Ishikawa (cell line): ENCODE measurements around the gene TAOK3.

ENCODE experiments used
- CEBPB ChIP-seq: IDR thresholded peaks from 2 replicates; pipeline ENCODE4 v1.6.1; 2012
- CREB1 ChIP-seq: IDR thresholded peaks from 2 replicates; pipeline ENCODE4 v1.6.1; 2012; ENCODE audit warnings: low read depth
- EGR1 ChIP-seq: IDR thresholded peaks from 2 replicates; pipeline ENCODE4 v1.6.1; 2012
- EP300 ChIP-seq: IDR thresholded peaks from 2 replicates; pipeline ENCODE4 v1.6.1; 2012; ENCODE audit warnings: borderline replicate concordance
- FOXM1 ChIP-seq: IDR thresholded peaks from 2 replicates; pipeline ENCODE4 v1.6.1; 2012; ENCODE audit warnings: low read depth, borderline replicate concordance
- MAX ChIP-seq: IDR thresholded peaks from 2 replicates; pipeline ENCODE4 v1.6.1; 2012
- NFIC ChIP-seq: IDR thresholded peaks from 2 replicates; pipeline ENCODE4 v1.6.1; 2012
- RAD21 ChIP-seq: IDR thresholded peaks from 2 replicates; pipeline ENCODE4 v1.6.1; 2012; ENCODE audit warnings: low read depth
- TAF1 ChIP-seq: IDR thresholded peaks from 2 replicates; pipeline ENCODE4 v1.6.1; 2012; ENCODE audit warnings: low read depth, mild to moderate bottlenecking
- TCF12 ChIP-seq: IDR thresholded peaks from 2 replicates; pipeline ENCODE4 v1.6.1; 2012; ENCODE audit warnings: low read depth
- TEAD4 ChIP-seq: IDR thresholded peaks from 2 replicates; pipeline ENCODE4 v1.6.1; 2012
- YY1 ChIP-seq: IDR thresholded peaks from 2 replicates; pipeline ENCODE4 v1.6.1; 2012; ENCODE audit warnings: low read depth
- ZBTB7A ChIP-seq: IDR thresholded peaks from 2 replicates; pipeline ENCODE4 v1.6.1; 2012; ENCODE audit warnings: low read depth
- TF ChIP-seq, protein P1 (sequence below): IDR thresholded peaks from 2 replicates; pipeline ENCODE4 v1.6.1; 2012
- TF ChIP-seq, protein P2 (sequence below): IDR thresholded peaks from 2 replicates; pipeline ENCODE4 v1.6.1; 2012; ENCODE audit warnings: low read depth, mild to moderate bottlenecking

The TAOK3 gene

GRCh38 chr12:118107694-118108093 lies 265.0 kb downstream of the TAOK3 start:
- TF ChIP-seq ZBTB7A (no peak), TAF1 (no peak), RAD21 (no peak), MAX (no peak), EP300 (no peak), TEAD4 (no peak), NFIC (no peak), YY1 (no peak), CREB1 (no peak), EGR1 (no peak), TCF12 (no peak), FOXM1 (no peak)
- TF ChIP-seq, protein P1, sequence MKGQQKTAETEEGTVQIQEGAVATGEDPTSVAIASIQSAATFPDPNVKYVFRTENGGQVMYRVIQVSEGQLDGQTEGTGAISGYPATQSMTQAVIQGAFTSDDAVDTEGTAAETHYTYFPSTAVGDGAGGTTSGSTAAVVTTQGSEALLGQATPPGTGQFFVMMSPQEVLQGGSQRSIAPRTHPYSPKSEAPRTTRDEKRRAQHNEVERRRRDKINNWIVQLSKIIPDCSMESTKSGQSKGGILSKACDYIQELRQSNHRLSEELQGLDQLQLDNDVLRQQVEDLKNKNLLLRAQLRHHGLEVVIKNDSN = no peak

DNA sequence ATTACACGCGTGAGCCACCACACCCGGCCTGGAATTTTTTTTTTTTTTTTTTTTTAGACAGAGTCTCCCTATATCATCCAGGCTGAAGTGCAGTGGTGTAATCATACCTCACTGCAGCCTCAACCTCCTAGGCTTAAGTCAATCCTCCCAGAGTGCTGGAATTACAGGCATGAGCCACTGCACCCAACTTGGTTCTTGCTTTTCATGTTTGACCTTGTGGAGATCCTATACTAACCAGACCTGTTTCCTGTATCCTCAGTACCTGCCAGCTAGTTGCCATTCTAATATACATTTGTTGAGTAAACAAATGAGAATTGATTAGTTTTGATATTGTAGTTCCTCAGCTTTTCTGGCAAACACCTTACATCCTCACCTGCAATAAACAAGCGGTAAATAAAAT lies 265.7 kb downstream of the TAOK3 start:
- TF ChIP-seq TCF12 (no peak), EP300 (no peak), CEBPB (no peak), MAX (no peak), TAF1 (no peak), YY1 (no peak), RAD21 (no peak)

- no peak for TF ChIP-seq FOXM1
- TF ChIP-seq ZBTB7A = no peak
- TF ChIP-seq EP300 = no peak
- no peak for TF ChIP-seq TCF12
- no peak for TF ChIP-seq MAX
- TF ChIP-seq, protein P1 = no peak
- TF ChIP-seq, protein P2, sequence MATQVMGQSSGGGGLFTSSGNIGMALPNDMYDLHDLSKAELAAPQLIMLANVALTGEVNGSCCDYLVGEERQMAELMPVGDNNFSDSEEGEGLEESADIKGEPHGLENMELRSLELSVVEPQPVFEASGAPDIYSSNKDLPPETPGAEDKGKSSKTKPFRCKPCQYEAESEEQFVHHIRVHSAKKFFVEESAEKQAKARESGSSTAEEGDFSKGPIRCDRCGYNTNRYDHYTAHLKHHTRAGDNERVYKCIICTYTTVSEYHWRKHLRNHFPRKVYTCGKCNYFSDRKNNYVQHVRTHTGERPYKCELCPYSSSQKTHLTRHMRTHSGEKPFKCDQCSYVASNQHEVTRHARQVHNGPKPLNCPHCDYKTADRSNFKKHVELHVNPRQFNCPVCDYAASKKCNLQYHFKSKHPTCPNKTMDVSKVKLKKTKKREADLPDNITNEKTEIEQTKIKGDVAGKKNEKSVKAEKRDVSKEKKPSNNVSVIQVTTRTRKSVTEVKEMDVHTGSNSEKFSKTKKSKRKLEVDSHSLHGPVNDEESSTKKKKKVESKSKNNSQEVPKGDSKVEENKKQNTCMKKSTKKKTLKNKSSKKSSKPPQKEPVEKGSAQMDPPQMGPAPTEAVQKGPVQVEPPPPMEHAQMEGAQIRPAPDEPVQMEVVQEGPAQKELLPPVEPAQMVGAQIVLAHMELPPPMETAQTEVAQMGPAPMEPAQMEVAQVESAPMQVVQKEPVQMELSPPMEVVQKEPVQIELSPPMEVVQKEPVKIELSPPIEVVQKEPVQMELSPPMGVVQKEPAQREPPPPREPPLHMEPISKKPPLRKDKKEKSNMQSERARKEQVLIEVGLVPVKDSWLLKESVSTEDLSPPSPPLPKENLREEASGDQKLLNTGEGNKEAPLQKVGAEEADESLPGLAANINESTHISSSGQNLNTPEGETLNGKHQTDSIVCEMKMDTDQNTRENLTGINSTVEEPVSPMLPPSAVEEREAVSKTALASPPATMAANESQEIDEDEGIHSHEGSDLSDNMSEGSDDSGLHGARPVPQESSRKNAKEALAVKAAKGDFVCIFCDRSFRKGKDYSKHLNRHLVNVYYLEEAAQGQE = no peak
- TF ChIP-seq TAF1 = peak; percentile 38; the same call in 1 of the 2 replicates
- TF ChIP-seq YY1 = peak; percentile 34; the same call in 1 of the 2 replicates
Measured at GRCh38 chr12:118103601-118104382, 268.9 kb downstream of the TAOK3 start, which contains the start of gene VSIG10. Gene VSIG10, minus strand, starts transcription at chr12:118104011. Its CDS starts 340 bp downstream, at chr12:118103671.

- TF ChIP-seq NFIC = no peak
- TF ChIP-seq, protein P2 = no peak
- TF ChIP-seq EP300 = no peak
- TF ChIP-seq FOXM1 = no peak
- TF ChIP-seq TEAD4 = no peak
- no peak for TF ChIP-seq ZBTB7A
- TF ChIP-seq TCF12 = no peak
- TF ChIP-seq RAD21 = no peak
- TF ChIP-seq, protein P1 = peak; percentile 51; the same call in 1 of the 2 replicates
- peak; percentile 20; the same call in 1 of the 2 replicates for TF ChIP-seq MAX
- no peak for TF ChIP-seq EGR1
- TF ChIP-seq TAF1 = no peak
Measured at GRCh38 chr12:118103201-118103600, 269.5 kb downstream of the TAOK3 start.

DNA sequence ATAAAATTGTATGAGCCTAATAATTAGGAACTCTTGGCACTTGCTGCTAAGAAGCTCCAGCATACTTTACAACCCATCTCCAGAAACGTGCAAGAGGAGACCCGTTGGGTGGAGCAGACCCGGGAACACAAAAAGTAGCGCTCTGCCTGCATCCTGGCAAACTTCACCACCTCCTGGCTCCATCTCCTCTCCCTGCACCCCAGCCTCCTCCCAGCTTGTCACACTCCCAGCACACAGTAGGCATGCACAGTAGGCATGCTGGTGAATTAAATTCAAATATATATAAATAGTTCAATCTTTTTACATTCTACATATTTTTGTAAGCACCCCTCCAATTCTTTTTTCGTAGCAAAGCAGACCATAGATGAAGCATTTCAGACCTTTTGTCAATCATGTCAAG lies 270.1 kb downstream of the TAOK3 start:
- TF ChIP-seq, protein P1 = no peak
- TF ChIP-seq MAX (no peak), NFIC (0 out of 2 replicates have a peak, but pooled peaks have one; percentile 0), YY1 (no peak), EP300 (no peak)
- TF ChIP-seq, protein P2 = no peak
